K562 (cell line): ENCODE data around the gene PHYKPL. TPM values are rescaled to one million over a fixed set of nuclear protein-coding genes. Genes with fewer than 3 reads are reported as not detected.

Experiments used
- ARID1B ChIP-seq: fragments of 450-650 bp; IDR thresholded peaks from 2 replicates; pipeline ENCODE4 v1.6.1; 2016; ENCODE audit warnings: antibody characterized with exemption, mild to moderate bottlenecking, inconsistent platforms
- ARID3A ChIP-seq: IDR thresholded peaks from 2 replicates; pipeline ENCODE4 v1.6.1; 2012; ENCODE audit warnings: low read depth, low read length, improper control_type of control experiment, borderline replicate concordance
- BHLHE40 ChIP-seq: IDR thresholded peaks from 2 replicates; pipeline ENCODE4 v1.6.1; 2011; ENCODE audit warnings: low read length, improper control_type of control experiment
- CBX8 ChIP-seq: fragments of 200-600 bp; sonication (generic); IDR thresholded peaks from 2 replicates; pipeline ENCODE4 v1.6.1; 2012; ENCODE audit warnings: borderline replicate concordance, mixed run types, low read depth, mild to moderate bottlenecking, moderate library complexity, mixed read lengths, low read length, control low read depth, inconsistent platforms; ENCODE audit not compliant: poor library complexity, severe bottlenecking; ENCODE audit errors: extremely low read depth
- E2F1 ChIP-seq: sonication (generic); formaldehyde crosslinking; IDR thresholded peaks from 2 replicates; pipeline ENCODE4 v1.8.1; 2023; ENCODE audit warnings: mild to moderate bottlenecking, missing genetic modification reagents, moderate library complexity
- ELF1 ChIP-seq: fragments of 200-800 bp; sonication (Bioruptor generic); IDR thresholded peaks from 2 replicates; pipeline ENCODE4 v1.6.1; 2016; ENCODE audit warnings: missing genetic modification characterization, missing compliant biosample characterization
- EWSR1 ChIP-seq: fragments of 450-650 bp; IDR thresholded peaks from 2 replicates; pipeline ENCODE4 v1.6.1; 2018; ENCODE audit warnings: borderline replicate concordance, mild to moderate bottlenecking, low read depth, moderate library complexity; ENCODE audit not compliant: partially characterized antibody
- EZH2 ChIP-seq: IDR thresholded peaks from 2 replicates; pipeline ENCODE4 v1.6.1; 2012; ENCODE audit warnings: low read depth, mild to moderate bottlenecking, inconsistent platforms, low read length, borderline replicate concordance
- FOXK1 ChIP-seq: sonication (generic); formaldehyde crosslinking; IDR thresholded peaks from 2 replicates; pipeline ENCODE4 v1.8.0; 2022; ENCODE audit warnings: missing genetic modification reagents, mild to moderate bottlenecking, borderline replicate concordance
- HDGF ChIP-seq: fragments of 450-650 bp; IDR thresholded peaks from 2 replicates; pipeline ENCODE4 v1.6.1; 2016
- IFI16 ChIP-seq: fragments of 250-450 bp; sonication (Bioruptor Pico); IDR thresholded peaks from 2 replicates; pipeline ENCODE4 v2.1.2; 2022; ENCODE audit warnings: mild to moderate bottlenecking, inconsistent platforms
- KHSRP ChIP-seq: fragments of 450-650 bp; IDR thresholded peaks from 2 replicates; pipeline ENCODE4 v1.6.1; 2017
- MCM2 ChIP-seq: fragments of 450-650 bp; IDR thresholded peaks from 2 replicates; pipeline ENCODE4 v1.6.1; 2017; ENCODE audit warnings: low read depth, mild to moderate bottlenecking
- MYBL2 ChIP-seq, 2 experiments: fragments of 450-650 bp in 1 of 2; sonication (generic) in 1 of 2; formaldehyde crosslinking in 1 of 2; IDR thresholded peaks; 2 replicates each; pipeline versions ENCODE4 v1.6.1 to v1.8.1; 2017 to 2022; ENCODE audit warnings: borderline replicate concordance in 1 of 2, inconsistent platforms in 1 of 2, low read depth in 1 of 2, mild to moderate bottlenecking in 1 of 2, missing genetic modification reagents in 1 of 2, moderate library complexity in 1 of 2
- NFXL1 ChIP-seq: fragments of 450-650 bp; formaldehyde crosslinking; IDR thresholded peaks from 2 replicates; pipeline ENCODE4 v1.4.0; 2021; ENCODE audit warnings: mild to moderate bottlenecking
- NR0B1 ChIP-seq: fragments of 450-650 bp; IDR thresholded peaks from one replicate; pipeline ENCODE4 v1.6.1; 2018; ENCODE audit warnings: mild to moderate bottlenecking, moderate library complexity; ENCODE audit not compliant: partially characterized antibody
- POLR2AphosphoS2 ChIP-seq: IDR thresholded peaks from 2 replicates; pipeline ENCODE4 v1.6.1; 2012; ENCODE audit warnings: low read length, improper control_type of control experiment
- POLR2G ChIP-seq: fragments of 200-400 bp; formaldehyde crosslinking; IDR thresholded peaks from 2 replicates; pipeline ENCODE4 v1.6.1; 2017; ENCODE audit warnings: low read depth, mild to moderate bottlenecking, antibody characterized with exemption, low read length, moderate library complexity
- PRPF4 ChIP-seq: fragments of 200-400 bp; formaldehyde crosslinking; IDR thresholded peaks from one replicate; pipeline ENCODE4 v1.6.1; 2017; ENCODE audit warnings: low read length, low read depth, mild to moderate bottlenecking; ENCODE audit not compliant: insufficient read depth, poor library complexity, severe bottlenecking
- RBM22 ChIP-seq: fragments of 200-400 bp; formaldehyde crosslinking; IDR thresholded peaks from 2 replicates; pipeline ENCODE4 v1.6.1; 2018; ENCODE audit warnings: low read length, low read depth; ENCODE audit not compliant: poor library complexity, severe bottlenecking
- SLC30A9 ChIP-seq: fragments of 250-450 bp; sonication (Bioruptor Pico); IDR thresholded peaks from 2 replicates; pipeline ENCODE4 v1.8.0; 2022; ENCODE audit warnings: mild to moderate bottlenecking, moderate library complexity
- THRAP3 ChIP-seq: fragments of 450-650 bp; IDR thresholded peaks from 2 replicates; pipeline ENCODE4 v1.6.1; 2016; ENCODE audit warnings: mild to moderate bottlenecking, inconsistent platforms, borderline replicate concordance
- ZEB2 ChIP-seq: fragments of 450-650 bp; IDR thresholded peaks from 2 replicates; pipeline ENCODE4 v1.6.1; 2016
- polyA plus RNA-seq, 8 experiments: library from polyadenylated mRNA; depleted of rRNA in 4 of 8; stranded (reverse) in 5 of 8; unstranded in 3 of 8; fragments of >200 nt; fragmentation: Nextera tagmentation in 2 of 8; fragmentation: Illumina TruSeq in 1 of 8; extraction: Ambion mirVana in 2 of 8; extraction: Trizol in 1 of 8; gene quantifications; 2 replicates each; pipeline versions ENCODE4 v1.2.1 to v1.2.3, GENCODE V29; 2011 to 2014; ENCODE audit warnings: inconsistent platforms in 1 of 8, missing spikeins in 1 of 8
- total RNA-seq, 7 experiments: library from RNA; depleted of rRNA in 6 of 7; stranded (reverse); fragments of >200 nt in 6 of 7; fragmentation: Illumina TruSeq in 2 of 7; extraction: Trizol in 2 of 7; gene quantifications; 2 replicates each; pipeline versions ENCODE4 v1.2.1 to v1.2.3, GENCODE V29; 2011 to 2021; ENCODE audit warnings: low replicate concordance in 1 of 7

PHYKPL gene
- total and polyA plus RNA-seq, 9 of the 15 experiments (the other 6 are each of a cell fraction or from before 2014, with no cell fraction given), result 4.7 to 34.7 (median 18.6) TPM

GRCh38 chr5:178213003-178213461 lies 19.6 kb downstream of the PHYKPL start (continued):
- no peak for TF ChIP-seq MCM2
- TF ChIP-seq NR0B1, result no peak
- TF ChIP-seq BHLHE40, result no peak
- TF ChIP-seq IFI16 (CRISPR knock-in tag), result no peak
- TF ChIP-seq HDGF, result no peak
- no peak for TF ChIP-seq CBX8
- no peak for TF ChIP-seq NFXL1
- TF ChIP-seq THRAP3, result no peak
- TF ChIP-seq E2F1, result peak; percentile 23; the same call in 1 of the 2 replicates
- TF ChIP-seq ARID1B, result no peak
- TF ChIP-seq ZEB2, result no peak
- no peak for TF ChIP-seq EZH2
- peak; percentile 81 for TF ChIP-seq POLR2G
- TF ChIP-seq MYBL2 (IDR thresholded peaks at IDR 0.05; ENCODE audit: low read depth), result no peak
- TF ChIP-seq MYBL2 (CRISPR knock-in tag; IDR thresholded peaks at IDR 0.05; ENCODE audit: borderline replicate concordance), result no peak
- TF ChIP-seq PRPF4, result no peak
- TF ChIP-seq RBM22, result peak; percentile 82
- TF ChIP-seq EWSR1, result no peak
- 0 out of 2 replicates have a peak, but pooled peaks have one; percentile 25 for TF ChIP-seq FOXK1
- TF ChIP-seq KHSRP, result no peak
- TF ChIP-seq ELF1 (tag), result no peak
- peak; percentile 87; the same call in 1 of the 2 replicates for TF ChIP-seq POLR2AphosphoS2
- TF ChIP-seq SLC30A9 (CRISPR knock-in tag), result no peak
- no peak for TF ChIP-seq ARID3A
